Activated CD8-positive, alpha-beta memory T cell treated with anti-CD3 and anti-CD28 coated beads, Interleukin-2, amount 50 U/mL, for 4 hours (primary cell): Measurements from ENCODE around the gene PPT1.
"Not testable (repeated sequence)": the region's sequence is repeated elsewhere in the genome, so short reads cannot be mapped to it uniquely, and the experiment has no call there.

Source experiments
- DNase-seq: peaks from one replicate; pipeline ENCODE4 v3.0.0-alpha.2; 2020

The PPT1 gene

DNA sequence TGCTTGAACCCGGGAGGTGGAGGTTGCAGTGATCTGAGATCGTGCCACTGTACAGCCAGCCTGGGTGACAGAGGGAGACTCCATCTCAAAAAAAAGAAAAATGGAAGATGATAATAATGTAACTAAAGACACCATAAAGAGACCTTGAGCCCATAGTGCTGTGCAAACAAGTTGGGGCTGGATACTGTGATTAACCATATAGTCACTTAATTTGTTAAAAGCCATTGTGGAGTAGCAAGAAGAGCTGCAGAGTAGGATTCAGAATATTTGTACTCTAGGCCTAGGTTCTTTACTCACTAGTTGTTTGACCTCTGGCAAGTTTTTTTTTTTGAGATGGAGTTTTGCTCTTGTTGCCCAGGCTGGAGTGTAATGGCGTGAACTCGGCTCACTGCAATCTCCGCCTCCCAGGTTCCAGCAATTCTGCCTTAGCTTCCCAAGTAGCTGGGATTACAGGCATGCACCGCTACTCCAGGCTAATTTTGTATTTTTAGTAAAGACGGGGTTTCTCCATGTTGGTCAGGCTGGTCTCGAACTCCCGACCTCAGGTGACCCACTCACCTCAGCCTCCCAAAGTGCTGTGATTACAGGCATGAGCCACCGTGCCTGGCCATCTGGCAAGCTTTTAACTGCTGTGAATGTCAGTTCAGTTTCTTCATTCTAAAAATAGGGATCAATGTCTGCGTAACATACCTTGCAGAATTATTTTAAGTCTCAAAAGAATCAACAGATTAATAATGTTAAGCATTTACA lies 43.7 kb downstream of the PPT1 start:
- DNase-seq = no peak

DNA sequence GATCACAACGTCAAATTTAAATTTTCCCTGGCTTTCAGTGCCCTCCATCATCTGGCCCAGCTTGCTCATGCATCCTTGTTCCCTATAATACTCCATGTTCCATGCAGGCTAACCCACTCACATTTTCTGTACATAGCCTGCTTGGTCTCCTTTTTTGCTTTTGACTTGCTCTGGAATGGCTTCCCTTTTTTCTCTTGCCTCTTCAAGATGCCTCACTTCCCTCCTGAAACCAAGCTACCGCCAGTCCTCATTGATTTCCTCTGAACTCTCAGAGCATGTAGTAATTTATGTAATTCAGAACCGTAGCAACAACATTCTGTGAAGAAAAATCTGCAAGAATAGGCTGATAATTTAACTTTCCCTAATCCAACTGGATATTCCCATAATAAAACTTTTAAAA lies 46.2 kb downstream of the PPT1 start:
- no peak for DNase-seq

DNA sequence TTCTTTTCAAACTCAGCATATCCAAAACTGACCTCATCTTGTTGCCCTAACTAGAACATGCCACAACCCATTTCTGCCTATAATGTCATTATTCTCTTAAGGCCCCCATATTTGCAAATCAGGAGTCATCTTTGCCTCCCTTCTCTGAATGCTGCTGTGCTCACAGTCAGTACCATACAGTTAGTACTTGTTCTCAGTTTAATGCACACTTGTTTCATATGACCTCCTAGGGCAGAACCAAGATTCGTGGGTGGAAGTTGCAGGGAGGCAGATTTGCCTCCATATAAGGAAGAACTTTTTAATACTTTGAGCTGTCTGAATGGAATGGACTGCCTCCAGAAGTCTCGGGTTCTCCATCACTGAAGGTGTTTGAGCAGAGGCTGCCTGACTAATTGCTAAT lies 47.3 kb downstream of the PPT1 start:
- no peak for DNase-seq

DNA sequence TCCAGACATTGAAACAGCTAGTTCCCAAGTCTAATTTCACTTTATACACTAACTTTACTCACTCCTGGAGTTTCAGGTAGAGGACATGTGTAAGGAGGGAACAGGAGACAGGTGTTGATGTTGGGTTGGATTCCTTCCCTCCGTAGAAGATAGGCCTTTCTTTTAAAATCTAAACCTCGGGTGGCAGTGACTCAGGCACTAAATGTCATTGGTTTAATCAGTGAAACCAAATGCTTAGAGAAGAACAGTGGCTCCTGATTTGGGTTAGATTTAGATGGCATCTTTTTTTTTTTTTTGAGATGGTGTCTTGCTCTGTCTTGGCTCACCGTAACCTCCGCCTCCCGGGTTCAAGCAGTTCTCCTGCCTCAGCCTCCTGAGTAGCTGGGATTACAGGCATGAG lies 49.3 kb downstream of the PPT1 start:
- DNase-seq = no peak

DNA sequence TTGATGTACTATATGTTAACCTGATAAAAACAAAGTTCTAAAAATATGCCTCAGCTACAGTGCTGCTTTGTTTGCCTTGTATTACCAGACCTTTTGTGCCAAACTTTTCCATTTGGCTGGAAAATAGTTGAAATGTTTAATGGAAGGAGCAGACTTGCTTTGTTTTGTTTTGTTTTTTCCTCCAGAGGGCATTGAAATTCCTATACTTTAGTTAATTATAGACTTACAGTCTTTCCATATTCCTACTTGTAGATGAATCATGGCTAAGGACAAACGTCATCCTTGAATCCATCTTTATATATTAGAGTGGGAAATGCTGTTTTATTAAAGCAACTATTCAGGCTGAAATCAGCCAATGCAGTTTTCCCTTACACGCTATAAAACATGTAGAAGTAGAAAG lies 49.8 kb downstream of the PPT1 start:
- DNase-seq = no peak

DNA sequence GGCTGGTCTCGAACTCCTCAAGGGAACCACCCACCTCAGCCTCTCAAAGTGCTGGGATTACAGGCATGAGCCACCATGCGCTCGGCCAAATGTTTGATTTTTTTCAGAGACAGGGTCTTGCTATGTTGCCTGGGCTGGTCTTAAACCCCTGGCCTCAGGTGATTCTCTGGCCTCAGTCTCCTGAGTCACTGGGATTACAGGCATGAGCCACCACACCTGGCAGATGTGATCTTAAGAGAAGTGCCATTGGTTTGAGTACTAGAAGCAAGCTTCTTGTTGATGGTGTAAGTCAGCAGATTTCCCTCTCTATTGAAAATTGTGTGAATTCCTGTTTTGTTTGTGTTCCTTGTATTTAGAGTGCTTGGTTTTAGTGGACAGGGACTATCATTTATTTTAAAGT lies 51.3 kb downstream of the PPT1 start:
- no peak for DNase-seq

DNA sequence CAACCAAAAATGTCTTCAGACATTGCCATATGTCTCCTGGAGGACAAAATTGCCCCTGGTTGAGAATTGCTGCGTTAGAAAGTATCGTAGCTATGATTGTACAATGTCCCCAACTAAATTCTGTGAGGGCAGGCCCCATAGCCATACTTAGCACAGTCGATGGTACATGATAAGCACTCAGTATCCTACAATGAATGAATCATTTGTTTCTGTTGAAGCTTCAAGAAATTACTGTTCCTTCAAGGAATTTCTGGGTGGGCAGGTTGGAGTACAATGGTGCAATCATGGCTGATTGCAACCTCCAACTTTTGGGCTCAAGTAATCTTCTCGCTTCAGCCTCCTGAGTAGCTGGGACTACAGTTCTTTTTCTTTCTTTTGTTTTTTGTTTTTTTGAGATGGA lies 51.9 kb downstream of the PPT1 start:
- no peak for DNase-seq

DNA sequence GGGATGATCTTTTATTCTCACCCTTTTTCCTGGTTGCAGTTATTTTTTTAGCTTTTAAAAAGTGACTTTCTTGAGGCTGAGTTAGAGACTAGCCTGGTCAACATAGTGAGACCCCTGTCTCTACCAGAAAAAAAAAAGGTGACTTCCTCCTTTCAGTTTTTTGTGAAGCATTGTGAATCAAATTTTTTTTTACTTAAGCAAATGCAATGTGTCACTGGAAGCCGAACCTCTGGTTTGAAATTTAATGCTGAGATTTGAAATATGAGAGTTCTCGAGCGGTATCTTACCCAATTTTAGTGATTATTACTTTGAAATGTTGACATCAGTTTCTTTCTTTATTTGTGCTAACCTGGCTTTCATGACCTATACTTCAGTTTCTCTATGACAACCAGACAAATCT lies 52.9 kb downstream of the PPT1 start:
- DNase-seq = no peak

DNA sequence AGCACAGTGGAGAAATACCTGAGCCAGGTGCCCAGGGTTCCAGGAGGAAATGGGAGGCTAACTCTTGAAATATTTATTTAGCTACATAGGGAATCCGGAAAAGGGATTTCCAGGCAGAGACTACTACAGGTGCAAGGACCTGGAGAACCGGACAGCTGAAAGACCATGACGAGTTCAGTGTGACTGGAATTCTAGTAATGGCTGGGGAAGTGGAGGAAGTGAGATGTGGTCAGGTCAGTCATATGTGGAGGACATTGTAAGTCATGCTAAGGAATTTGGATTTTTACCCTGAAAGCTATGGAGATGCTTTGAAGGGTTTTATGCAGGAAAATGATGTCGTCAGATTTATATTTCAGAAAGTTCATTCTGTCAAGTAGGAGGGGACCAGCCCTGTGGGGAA lies 54.7 kb downstream of the PPT1 start:
- no peak for DNase-seq

DNA sequence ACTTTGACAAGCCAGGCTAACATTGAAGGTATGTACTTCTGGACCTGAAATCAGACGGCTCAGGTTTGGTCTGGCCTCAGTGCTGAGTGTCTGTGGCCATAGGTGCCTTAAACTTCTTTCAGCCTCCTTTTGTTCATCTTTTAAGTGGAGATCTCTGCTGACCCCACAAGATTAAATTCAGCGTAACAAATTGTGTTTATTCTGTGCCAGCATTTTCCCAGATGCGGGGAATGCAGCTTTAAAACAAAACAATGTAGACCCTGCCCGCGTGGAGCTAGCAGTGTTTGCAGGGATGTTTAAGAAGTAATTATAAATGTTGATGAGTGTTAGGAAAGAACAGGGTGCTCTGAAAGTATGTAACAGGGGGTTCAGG lies 55.6 kb downstream of the PPT1 start:
- DNase-seq = no peak

DNA sequence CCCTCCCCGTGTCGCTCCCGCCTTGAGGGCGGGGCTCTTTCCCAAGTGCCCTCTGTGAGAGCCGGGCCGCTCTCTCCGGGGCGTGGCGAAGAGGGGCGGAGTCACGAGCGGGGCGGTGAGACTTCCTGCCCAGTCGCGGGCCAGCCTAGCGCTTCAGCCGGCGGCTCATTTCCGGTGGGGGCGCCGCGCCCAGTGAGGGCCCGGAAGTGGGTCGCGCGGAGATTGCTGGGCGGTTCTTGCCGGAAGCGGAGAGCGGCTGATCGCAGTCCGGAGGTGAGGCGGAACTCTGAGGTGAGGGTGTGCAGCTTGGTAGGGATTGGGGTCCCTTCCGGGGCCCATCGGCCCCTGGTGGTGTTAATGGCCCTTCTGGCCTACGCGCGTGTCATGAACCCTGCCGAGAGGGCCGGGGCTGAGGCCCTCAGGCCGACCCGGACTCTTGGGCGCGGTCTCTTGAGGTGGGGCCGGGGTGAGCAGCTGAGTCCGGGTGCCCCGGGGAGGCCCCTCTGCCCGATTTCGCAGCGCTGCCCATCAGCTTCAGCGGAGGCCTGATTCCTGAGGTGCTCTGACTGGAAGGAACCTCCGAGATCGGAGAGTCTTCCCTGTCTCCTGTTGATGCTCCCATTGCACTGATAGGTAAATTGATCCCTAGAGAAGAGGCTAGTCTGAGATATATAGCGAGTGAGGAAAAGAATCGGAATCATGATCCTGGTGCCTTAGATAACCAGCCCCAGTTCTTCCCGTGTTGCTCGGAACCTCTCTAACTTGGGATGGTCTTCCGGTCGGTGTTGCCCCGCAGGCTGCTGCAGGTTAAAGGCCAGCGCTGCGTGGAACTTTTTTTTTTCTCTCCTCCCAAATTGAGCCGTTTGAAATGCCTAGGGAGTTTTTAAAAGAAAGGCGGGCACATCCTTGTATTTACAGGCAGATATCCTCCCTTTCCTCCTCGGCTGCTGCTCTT lies 56.3 kb downstream of the PPT1 start, which contains the start of gene CAP1:
TSS of gene CAP1 (plus strand) at position 219 of the 955 bp plus-strand sequence. CDS start 18,618 bp downstream, outside the sequence.
- peak; percentile 100 for DNase-seq

DNA sequence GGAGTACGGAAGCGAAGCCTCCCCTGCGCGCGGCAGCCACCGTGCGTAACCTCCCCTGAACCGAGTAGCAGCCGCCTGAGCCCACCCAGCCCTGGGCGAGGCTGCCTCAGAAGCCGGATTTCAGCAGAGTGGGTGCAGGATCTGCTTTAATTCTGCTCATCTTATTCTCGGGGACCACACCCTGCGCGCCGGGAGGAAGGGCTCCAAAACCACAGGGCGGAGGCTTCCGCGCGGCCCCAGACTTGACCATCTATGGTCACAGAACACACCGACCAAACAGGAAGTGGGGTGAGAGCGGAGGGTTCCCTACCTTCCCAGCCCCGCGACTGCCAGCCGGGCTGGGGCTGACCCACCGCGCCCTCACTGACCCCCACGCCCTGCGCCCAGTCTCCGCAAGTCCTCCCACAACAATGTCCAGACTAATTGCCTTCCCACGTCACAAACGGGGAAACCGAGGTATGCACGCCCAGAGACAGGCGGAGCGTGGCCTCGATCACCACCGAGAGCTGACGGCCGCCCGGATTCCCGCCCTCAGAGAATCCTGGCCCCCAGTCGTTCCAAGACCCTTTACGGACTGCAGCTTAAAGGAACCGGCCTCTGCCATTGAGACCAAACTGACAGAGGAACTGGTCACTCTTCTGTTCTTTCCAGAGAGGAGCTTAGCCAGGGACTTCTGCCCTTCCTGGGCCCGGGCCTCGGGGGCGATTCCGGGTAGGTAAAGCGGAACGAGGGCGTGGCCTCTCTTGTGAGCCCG lies 57.1 kb downstream of the PPT1 start:
- DNase-seq = peak; percentile 47

DNA sequence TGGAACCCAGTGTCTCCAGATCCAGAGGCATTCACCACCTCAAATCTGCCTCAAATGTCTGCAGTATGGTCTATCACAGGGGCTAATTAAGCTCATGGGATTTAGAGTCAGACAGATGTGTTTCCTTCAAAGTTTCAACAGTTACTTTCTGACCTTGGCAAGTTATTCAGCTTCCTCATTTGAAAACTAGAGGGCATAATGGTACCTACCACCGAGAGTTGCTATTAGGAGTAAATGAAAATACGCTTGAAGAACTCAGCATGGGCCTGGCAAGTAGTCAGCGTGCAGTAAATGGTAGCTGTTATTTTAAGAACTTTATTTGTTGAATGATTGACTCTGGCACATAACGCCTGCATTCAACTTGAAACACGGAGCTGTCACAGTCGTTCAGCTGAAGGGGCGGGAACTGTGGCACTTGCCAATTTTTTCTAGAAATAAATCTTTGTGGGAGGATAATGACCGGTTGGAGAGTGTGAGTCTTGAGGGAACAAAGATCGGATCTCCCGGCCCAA lies 57.8 kb downstream of the PPT1 start:
- no peak for DNase-seq

DNA sequence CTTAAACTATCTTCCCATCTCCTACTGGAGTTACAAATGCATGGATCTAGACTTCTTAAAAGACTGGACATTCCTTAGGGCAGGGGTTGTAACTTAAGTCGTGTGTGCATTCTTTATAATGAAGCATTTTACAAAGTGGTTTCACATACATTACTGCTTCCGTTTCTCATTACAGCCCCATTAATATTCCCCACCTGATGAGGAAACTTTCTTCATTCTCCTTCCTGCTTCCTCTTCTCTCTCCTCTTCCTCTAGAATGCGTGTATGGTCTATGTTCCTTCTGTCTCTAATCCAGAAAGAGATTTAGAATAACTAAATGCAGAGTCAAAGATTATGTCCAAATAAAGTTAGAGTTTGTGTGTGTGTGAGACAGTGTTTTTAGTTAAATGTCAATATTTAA lies 58.4 kb downstream of the PPT1 start:
- DNase-seq = no peak

DNA sequence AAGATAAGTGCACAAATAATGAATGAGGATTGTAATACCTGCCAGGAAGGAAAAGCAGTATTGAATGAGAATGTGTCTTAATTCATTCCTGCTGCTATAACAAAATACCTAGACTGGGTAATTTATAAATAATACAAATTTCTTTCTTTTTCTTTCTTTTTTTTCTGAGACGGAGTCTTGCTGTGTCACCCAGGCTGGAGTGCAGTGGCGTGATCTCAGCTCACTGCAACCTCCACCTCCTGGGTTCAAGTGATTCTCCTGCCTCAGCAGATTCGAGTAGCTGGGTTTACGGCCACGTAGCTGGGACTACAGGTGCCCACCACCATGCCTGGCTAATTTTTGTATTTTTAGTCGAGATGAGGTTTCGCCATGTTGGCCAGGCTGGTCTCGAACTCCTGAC lies 59.8 kb downstream of the PPT1 start:
- not testable (repeated sequence) for DNase-seq

DNA sequence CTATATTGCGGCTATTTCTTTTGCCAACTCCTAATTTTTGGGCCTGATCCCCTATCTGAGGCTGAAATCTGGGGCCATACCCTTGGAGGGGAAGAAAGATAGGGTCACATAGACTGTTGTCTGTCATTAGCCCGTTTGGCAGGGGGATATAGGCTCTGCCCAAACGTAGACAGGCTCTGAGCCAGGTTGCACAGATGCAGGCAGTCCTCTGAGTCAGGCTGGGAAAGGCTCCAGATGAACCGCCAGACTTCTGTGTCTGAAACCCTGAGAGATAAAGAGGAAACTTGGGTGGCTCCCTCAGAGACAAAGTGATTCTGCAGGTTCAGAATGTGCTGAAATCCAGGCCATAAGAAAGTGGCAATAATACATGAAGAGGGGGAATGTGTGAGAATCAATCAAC lies 60.5 kb downstream of the PPT1 start:
- no peak for DNase-seq

DNA sequence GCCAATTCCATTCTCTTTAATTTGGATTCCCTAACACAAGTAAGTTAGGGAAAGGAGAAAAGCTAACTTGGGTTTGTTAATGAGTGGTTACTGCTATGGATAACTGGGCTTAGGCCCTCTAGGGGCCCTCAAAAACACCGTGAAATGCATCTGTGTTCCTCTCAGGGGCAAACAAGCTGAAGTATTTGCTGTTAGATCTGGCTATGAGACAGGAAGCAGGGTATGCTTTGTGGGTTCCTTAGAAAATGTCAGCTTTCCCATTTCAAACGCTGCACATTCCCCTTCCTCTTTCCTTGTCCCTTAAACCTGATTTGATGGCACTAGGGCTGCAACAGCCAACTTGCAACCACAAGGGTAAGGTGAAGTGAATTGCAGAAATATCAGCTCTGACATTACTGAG lies 62.2 kb downstream of the PPT1 start:
- DNase-seq = no peak

DNA sequence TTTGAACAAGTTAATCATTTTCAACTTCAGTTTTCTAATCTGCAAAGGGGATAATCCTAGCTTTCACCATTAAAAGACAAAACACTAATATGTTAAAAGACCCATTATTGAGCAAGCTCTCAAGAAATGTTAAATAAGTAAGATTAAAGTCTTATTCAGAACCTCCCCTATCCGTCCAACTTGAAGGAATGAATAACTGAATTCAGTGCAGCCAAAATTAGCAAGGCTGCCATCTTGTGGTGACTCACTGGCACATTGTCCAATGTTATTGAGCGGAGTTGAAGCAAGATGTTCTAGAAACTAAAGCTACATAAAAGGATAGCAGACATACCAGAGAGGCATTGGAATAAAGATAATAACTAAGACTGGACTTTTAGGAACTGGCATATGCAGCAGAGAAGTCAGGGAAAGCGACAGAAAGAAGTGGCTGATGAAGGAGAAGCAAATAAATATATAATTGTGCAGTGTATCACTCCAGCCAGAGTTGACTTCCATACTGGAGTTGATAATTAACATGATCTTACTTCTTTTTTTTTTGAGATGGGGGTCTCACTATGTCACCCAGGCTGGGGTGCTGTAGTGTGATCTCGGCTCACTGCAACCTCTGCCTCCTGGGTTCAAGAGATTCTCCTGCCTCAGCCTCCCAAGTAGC lies 64.7 kb downstream of the PPT1 start:
- DNase-seq = peak; percentile 55

DNA sequence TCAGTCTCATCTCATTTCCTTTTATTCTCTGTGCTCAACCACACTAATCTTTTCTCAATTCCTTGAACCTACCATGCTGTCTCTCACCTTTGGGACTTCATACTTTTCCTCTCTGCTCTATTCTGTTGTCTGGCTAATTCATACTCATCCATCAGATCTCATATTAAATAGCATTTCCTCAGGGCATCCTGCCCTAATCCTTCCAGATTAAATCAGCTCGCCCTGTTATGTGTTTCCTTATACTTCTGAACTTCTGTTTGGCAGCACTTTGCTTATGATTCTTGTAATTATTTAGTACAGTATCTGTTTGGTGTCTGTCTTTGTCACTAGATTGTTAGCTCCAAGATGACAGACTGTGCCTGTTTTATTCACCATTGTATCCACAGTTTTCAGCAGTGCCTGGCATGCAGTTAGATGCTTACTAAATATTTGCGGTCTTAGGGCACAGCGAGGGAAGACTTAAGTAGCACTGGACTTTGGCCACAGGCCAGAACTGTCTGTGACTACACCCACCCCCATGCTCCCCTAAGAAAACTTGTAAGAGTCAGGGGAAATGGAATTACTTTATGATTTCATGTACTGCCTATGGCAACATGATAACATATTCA lies 66.4 kb downstream of the PPT1 start:
- DNase-seq = no peak

DNA sequence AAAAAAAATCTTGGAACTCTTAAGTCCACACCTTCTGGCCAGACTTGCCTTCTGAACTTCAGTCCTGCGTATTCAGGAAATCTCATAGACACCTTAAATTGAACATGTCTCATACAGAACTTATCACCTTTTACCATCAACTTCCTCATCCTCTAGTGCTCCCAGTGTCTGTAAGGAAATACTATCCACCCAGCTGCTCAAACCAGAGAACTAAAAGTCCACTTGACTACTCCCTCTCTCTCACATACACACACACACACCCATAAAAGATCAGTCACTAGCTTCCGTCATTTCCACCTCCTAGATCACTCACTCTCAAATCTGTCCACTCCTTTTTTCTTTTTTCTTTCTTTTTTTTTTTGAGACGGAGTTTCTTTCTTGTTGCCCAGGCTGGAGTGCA lies 67.4 kb downstream of the PPT1 start:
- no peak for DNase-seq

DNA sequence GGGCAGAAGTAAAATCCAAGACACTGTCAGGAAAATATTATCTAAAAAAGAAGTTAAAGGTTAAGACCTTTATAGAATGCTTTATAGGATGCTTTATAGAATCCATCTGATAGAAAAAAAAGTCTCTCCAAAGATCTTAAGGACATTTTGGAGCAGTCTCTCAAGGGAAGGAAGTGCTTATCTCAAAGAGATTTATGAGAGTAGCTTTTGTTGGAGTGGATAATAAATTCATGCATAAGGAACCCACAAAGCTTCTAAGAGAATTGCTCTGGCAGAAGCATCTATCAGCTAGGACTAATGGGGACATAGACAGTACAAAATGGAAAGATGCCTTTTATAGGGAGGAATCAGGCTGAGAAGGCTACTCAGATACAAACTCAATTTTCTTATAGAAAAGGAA lies 69.4 kb downstream of the PPT1 start:
- no peak for DNase-seq

DNA sequence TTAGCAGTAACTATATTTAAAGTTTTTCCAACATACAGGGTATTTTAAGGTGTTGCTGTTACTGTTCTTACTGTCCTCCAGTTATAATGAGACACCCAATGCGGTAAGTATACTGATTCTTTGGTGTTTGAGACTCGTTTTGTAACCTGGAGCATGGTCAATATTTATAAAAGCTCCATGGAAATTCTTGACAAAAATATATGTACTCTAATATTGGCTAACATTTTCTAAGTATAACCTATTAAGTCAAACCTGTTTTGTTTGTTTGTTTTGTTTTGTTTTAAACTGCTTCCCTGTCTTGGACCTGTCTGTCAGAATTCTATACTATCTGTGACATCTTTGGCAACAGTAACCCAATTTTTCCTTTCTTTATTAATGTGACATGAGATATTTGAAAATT lies 72.4 kb downstream of the PPT1 start:
- DNase-seq = no peak
